ENCODE data around the gene KRTAP29-1.

Gene KRTAP29-1

GRCh38 chr17:41338961-41339485 lies 36.4 kb upstream of the KRTAP29-1 start (continued):
- no peak for TF ChIP-seq RBAK (tag by site-specific recombination; IDR thresholded peaks at IDR 0.05)
- no peak for TF ChIP-seq SALL2 (tag by site-specific recombination; IDR thresholded peaks at IDR 0.05; ENCODE audit: borderline replicate concordance)
- no peak for TF ChIP-seq ZNF10 (tag by site-specific recombination; IDR thresholded peaks at IDR 0.05)
- TF ChIP-seq HOXA7 (CRISPR knock-in tag; IDR thresholded peaks at IDR 0.05; ENCODE audit: borderline replicate concordance), result no peak

- Histone ChIP-seq H3K4me3 (ENCODE audit: low read depth, low read length) (no peak overlapping the region), H3K4me1 (ENCODE audit: control insufficient read depth, insufficient read depth, low read length) (no peaks in the 10 kb centered on the region), H3K36me3 (ENCODE audit: control insufficient read depth in 2 of 2, insufficient read depth in 1 of 2, low read length in 2 of 2) (no peaks in the 10 kb centered on the region), H3K9me3 (ENCODE audit: control insufficient read depth, insufficient read depth, low read depth, low read length) (no peaks in the 10 kb centered on the region), H3K27ac (ENCODE audit: extremely low read depth, low read depth, low read length) (no peak overlapping the region)
- TF ChIP-seq ZSCAN30 (tag by site-specific recombination; IDR thresholded peaks at IDR 0.05) (no peak), ZNF366 (tag by site-specific recombination; conservative IDR thresholded peaks at IDR 0.05) (no peak)
- POLR2A ChIA-PET, result no interaction called here
- CTCF ChIA-PET, result interaction anchor here (0.6 to 1.9 kb wide), 3 partner anchors 10 to 331 kb away, joined by 3 to 10 read pairs (median 4); no protein-coding TSS in a partner anchor
Observed at GRCh38 chr17:41335747-41336146, 33.1 kb upstream of the KRTAP29-1 start.

DNA sequence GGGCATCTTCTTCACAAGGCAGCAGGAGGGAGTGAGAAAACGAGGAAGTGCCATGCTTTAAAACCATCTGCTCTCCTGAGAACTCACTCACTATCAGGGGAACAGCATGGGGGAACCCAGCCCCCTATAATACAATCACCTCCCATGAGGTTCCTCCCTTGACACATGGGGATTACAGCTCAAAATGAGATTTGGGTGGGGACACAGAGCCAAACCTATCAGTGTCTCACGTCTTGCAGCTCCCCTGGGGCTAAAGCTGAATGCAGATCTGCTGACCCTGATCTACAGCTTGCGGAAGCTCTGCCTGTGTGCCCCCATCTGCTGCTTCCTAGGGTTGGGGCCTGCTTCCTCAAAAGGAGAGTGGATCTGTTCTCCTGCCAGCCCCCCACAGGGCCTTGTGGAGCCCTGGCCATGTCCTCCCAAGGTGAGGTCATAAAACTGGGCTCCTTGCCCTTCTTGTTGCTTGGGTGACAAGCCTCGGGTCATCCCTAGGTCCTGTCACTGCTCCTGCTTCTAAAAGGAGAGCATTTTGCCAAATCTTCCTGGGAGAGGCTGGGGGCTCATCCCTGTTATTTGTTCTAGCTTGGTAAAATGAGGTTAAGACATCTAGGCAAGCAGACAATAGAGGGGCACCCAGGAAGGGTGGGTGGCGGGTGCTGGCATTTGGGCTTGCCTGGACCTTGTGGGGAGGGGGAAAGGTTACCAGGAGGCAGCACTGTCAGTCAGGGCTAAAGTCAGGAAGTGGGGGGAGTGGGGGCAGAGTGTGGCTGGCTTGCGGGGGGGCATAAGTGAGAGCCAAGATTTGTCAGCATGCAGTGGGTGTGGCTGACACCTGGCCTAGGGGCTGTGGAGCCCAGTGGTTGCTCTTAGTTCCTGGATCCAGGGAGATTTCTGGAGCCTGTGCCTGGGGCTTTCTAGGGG lies 32.0 kb upstream of the KRTAP29-1 start:
- H3K4me3 ChIP-seq (ENCODE audit: low read depth, low read length), result no peak overlapping the region
- no peak overlapping the region for H3K27ac ChIP-seq (ENCODE audit: extremely low read depth, low read depth, low read length)
- H3K36me3 ChIP-seq (ENCODE audit: control insufficient read depth in 2 of 2, insufficient read depth in 1 of 2, low read length in 2 of 2), result no peaks in the 10 kb centered on the region
- CTCF ChIA-PET, result interaction anchor here (0.7 to 2.9 kb wide), 4 partner anchors 13 to 328 kb away, joined by 3 to 19 read pairs (median 4); partner anchors contain the start of gene KRTAP1-4
- no peaks in the 10 kb centered on the region for H3K9me3 ChIP-seq (ENCODE audit: control insufficient read depth, insufficient read depth, low read depth, low read length)
- no peak for TF ChIP-seq ZFHX2 (tag by site-specific recombination; conservative IDR thresholded peaks at IDR 0.05)
- TF ChIP-seq ZNF24 (tag by site-specific recombination; IDR thresholded peaks at IDR 0.05), result no peak
- no peaks in the 10 kb centered on the region for H3K4me1 ChIP-seq (ENCODE audit: control insufficient read depth, insufficient read depth, low read length)
- POLR2A ChIA-PET, result interaction anchor here (0.6 kb wide), 1 partner anchor 141 kb away, joined by 5 read pairs; no protein-coding TSS in a partner anchor

DNA sequence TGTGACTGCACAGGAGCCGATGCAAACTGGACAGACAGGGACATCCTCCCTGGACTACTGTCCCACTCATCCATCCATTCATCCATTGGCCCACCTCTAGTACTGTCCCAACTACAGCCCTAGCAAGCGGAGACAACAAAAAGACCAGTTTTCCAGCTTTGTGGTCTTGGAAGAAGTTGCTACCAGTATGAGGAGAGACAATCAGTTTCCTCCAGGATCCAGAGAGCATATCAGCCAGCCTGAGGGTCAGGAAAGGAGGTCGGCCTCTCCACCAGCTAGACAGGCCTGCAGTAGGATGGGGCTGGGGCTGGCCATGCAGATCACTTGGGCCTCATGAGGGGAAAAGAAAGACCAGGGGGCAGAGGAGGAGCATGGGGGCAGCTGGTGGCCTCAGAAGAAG lies 31.2 kb upstream of the KRTAP29-1 start:
- Histone ChIP-seq H3K27ac (ENCODE audit: extremely low read depth, low read depth, low read length) (no peak overlapping the region), H3K36me3 (ENCODE audit: control insufficient read depth in 2 of 2, insufficient read depth in 1 of 2, low read length in 2 of 2) (no peaks in the 10 kb centered on the region), H3K9me3 (ENCODE audit: control insufficient read depth, insufficient read depth, low read depth, low read length) (no peaks in the 10 kb centered on the region), H3K4me1 (ENCODE audit: control insufficient read depth, insufficient read depth, low read length) (no peaks in the 10 kb centered on the region), H3K4me3 (ENCODE audit: low read depth, low read length) (no peak overlapping the region)
- no peak for TF ChIP-seq ZNF510 (tag by site-specific recombination; IDR thresholded peaks at IDR 0.05; ENCODE audit: insufficient replicate concordance)
- no peak for TF ChIP-seq PRDM4 (tag by site-specific recombination; IDR thresholded peaks at IDR 0.05)
- no peak for TF ChIP-seq ZNF624 (tag by site-specific recombination; IDR thresholded peaks at IDR 0.05)
- TF ChIP-seq ZNF23 (tag by site-specific recombination; IDR thresholded peaks at IDR 0.05; ENCODE audit: borderline replicate concordance), result no peak
- no peak for TF ChIP-seq ZFP37 (tag by site-specific recombination; IDR thresholded peaks at IDR 0.05)
- TF ChIP-seq, protein P1, sequence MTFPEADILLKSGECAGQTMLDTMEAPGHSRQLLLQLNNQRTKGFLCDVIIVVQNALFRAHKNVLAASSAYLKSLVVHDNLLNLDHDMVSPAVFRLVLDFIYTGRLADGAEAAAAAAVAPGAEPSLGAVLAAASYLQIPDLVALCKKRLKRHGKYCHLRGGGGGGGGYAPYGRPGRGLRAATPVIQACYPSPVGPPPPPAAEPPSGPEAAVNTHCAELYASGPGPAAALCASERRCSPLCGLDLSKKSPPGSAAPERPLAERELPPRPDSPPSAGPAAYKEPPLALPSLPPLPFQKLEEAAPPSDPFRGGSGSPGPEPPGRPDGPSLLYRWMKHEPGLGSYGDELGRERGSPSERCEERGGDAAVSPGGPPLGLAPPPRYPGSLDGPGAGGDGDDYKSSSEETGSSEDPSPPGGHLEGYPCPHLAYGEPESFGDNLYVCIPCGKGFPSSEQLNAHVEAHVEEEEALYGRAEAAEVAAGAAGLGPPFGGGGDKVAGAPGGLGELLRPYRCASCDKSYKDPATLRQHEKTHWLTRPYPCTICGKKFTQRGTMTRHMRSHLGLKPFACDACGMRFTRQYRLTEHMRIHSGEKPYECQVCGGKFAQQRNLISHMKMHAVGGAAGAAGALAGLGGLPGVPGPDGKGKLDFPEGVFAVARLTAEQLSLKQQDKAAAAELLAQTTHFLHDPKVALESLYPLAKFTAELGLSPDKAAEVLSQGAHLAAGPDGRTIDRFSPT (tag by site-specific recombination; IDR thresholded peaks at IDR 0.05), result no peak
- no peak for TF ChIP-seq ZIC2 (tag by site-specific recombination; IDR thresholded peaks at IDR 0.05)
- no peak for TF ChIP-seq ZNF221 (tag by site-specific recombination; IDR thresholded peaks at IDR 0.05; ENCODE audit: borderline replicate concordance)
- TF ChIP-seq ZNF121 (tag by site-specific recombination; IDR thresholded peaks at IDR 0.05), result no peak
- ChIA-PET POLR2A (no interaction called here), CTCF (interaction anchor here (0.6 to 2.9 kb wide), 4 partner anchors 12 to 329 kb away, joined by 3 to 19 read pairs (median 4); no protein-coding TSS in a partner anchor)

Measured in HEK293 (cell line).